ENCODE data around the gene HSD17B13.
"Not testable (repeated sequence)": the region's sequence is repeated elsewhere in the genome, so short reads cannot be mapped to it uniquely, and the experiment has no call there.

Gene HSD17B13

GRCh38 chr4:87322754-87323153, at the start of gene HSD17B13:
TSS of gene HSD17B13 (minus strand) at chr4:87322882. CDS start at chr4:87322841, 41 bp downstream.
- no peak for TF ChIP-seq POLR2A (IDR thresholded peaks at IDR 0.05; ENCODE audit: low read depth, low read length)
- no peak for DNase-seq (ENCODE audit: insufficient read length, low spot score)
- no peak for FAIRE-seq

GRCh38 chr4:87370068-87370467, 47.4 kb upstream of the HSD17B13 start:
- no peak for FAIRE-seq
- DNase-seq (ENCODE audit: insufficient read length, low spot score) = no peak
- TF ChIP-seq POLR2A (IDR thresholded peaks at IDR 0.05; ENCODE audit: low read depth, low read length) = no peak

DNA sequence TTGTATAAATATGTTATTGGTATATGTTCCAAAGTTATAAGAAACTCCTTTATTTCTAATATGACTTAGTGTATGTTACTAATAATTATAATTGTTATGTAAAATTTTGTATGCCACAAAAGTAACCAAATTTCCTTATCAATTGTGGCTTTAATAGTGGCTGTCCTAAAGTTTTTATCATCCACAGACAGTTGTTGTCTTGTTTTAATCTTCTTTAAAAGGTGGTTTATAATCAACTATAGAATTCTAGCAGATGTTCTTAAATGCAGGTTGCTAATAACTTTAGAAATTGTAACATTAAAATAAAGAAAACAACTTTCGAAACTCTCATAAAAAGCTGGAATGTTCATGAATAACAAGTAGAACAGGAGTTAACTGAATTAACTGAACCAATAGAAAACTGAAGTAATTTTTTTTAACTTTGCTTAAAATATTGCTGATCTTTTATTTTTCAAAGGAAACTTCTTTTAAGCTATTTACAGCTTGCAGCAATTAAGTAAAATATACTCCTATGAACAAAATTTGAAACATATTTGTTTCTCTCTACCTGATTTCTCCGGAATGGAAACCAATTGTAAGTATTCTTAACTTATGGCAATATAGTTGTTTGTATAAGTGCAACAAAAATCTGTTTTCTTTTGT, 44.0 kb upstream of the HSD17B13 start:
- no peak for TF ChIP-seq POLR2A (IDR thresholded peaks at IDR 0.05; ENCODE audit: low read depth, low read length)
- FAIRE-seq = no peak
- DNase-seq (ENCODE audit: insufficient read length, low spot score) = no peak

GRCh38 chr4:87365348-87365747, 42.7 kb upstream of the HSD17B13 start:
- FAIRE-seq (no peak), DNase-seq (ENCODE audit: insufficient read length, low spot score) (no peak)
- no peak for TF ChIP-seq POLR2A (IDR thresholded peaks at IDR 0.05; ENCODE audit: low read depth, low read length)

DNA sequence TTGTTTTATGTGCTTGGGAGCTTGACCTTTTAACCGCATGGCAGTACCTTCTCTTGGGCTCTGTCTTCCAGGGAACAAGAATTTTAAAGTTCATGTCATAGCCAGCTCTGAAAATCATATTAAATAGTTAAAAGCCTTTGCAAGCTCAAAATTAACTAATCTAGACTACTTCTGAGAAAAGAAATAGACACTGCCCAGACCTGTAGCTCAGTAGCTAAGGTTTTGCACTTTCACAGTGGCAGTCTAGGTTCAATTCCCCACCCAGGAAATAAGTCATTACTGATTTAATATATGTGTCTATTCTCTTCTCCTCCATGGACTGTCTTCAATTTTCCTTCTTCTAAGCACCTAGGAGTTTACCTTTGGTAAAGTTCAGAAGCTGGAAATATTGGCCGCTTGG, 40.9 kb upstream of the HSD17B13 start:
- no peak for TF ChIP-seq POLR2A (IDR thresholded peaks at IDR 0.05; ENCODE audit: low read depth, low read length)
- DNase-seq (ENCODE audit: insufficient read length, low spot score) = no peak
- FAIRE-seq = no peak

DNA sequence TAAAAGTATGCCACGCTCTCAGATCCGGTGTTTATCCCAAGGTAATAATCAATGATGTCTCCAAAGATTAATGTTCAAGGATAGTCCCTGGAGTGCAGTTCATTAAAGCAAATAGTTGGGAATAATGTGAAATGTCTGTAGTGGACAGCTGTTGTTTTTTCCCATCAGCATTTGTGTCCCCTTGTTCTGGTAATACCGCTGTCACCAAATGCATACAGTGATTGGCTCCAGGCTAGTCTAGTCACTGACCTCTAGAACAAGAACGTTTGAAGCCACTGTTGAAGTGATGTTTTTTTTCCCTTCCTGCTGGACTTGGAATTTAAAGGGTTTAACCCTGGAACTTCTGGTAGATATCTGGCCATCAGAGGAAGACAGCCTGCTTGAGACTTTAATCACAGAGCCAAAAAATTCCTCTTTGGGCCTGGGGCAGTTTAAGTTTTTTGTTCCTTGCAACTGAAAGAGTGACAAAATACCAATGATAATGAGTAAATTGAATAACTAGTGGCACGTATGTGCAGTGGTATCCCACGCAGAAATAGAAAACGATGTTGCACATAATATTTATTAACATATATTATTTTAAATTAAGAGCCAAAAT, 37.8 kb upstream of the HSD17B13 start:
- no peak for TF ChIP-seq POLR2A (IDR thresholded peaks at IDR 0.05; ENCODE audit: low read depth, low read length)
- no peak for FAIRE-seq
- DNase-seq (ENCODE audit: insufficient read length, low spot score) = no peak

GRCh38 chr4:87359258-87359657, 36.6 kb upstream of the HSD17B13 start:
- TF ChIP-seq POLR2A (IDR thresholded peaks at IDR 0.05; ENCODE audit: low read depth, low read length) = no peak
- no peak for FAIRE-seq
- no peak for DNase-seq (ENCODE audit: insufficient read length, low spot score)

- FAIRE-seq (no peak), DNase-seq (ENCODE audit: insufficient read length, low spot score) (no peak)
- TF ChIP-seq POLR2A (IDR thresholded peaks at IDR 0.05; ENCODE audit: low read depth, low read length) = no peak
These were observed 34.3 kb upstream of the HSD17B13 start for GRCh38 chr4:87356832-87357526.

- TF ChIP-seq POLR2A (IDR thresholded peaks at IDR 0.05; ENCODE audit: low read depth, low read length) = no peak
- DNase-seq (ENCODE audit: insufficient read length, low spot score) (no peak), FAIRE-seq (no peak)
These were observed 31.8 kb upstream of the HSD17B13 start for GRCh38 chr4:87354168-87355102.

GRCh38 chr4:87353592-87353991, 30.9 kb upstream of the HSD17B13 start:
- TF ChIP-seq POLR2A (IDR thresholded peaks at IDR 0.05; ENCODE audit: low read depth, low read length) = no peak
- no peak for DNase-seq (ENCODE audit: insufficient read length, low spot score)
- peak; percentile 55 for FAIRE-seq

GRCh38 chr4:87345139-87345538, 22.5 kb upstream of the HSD17B13 start:
- no peak for TF ChIP-seq POLR2A (IDR thresholded peaks at IDR 0.05; ENCODE audit: low read depth, low read length)
- DNase-seq (ENCODE audit: insufficient read length, low spot score) (no peak), FAIRE-seq (no peak)

- DNase-seq (ENCODE audit: insufficient read length, low spot score) (no peak), FAIRE-seq (no peak)
- TF ChIP-seq POLR2A (IDR thresholded peaks at IDR 0.05; ENCODE audit: low read depth, low read length) = no peak
These were observed 20.2 kb upstream of the HSD17B13 start for GRCh38 chr4:87342872-87343271.

DNA sequence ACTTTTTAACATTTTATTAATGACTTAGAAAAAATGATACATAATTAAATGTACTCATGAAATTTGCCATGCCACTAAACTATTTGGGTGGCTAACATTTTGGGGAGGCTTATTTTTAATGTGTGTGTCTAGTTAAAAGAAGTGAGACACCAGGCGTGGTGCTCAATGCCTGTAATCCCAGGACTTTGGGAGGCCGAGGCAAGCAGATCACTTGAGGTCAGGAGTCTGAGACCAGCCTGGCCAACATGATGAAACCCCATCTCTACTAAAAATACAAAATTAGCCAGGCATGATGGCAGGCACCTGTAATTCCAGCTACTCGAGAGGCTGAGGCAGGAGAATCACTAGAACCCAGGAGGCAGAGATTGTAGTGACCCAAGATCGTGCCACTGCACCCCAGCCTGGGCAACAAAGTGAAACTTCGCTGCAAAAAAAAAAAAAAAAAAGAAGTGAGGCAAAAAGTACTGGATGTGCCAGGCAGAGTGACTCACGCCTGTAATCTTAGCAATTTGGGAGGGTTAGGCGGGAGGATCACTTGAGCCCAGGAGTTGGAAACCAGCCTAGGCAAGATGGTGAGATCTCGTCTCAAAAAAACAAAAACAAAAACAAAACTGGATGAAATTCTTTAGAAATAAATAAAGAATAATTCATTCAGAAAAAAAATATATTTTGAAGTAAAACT, 19.4 kb upstream of the HSD17B13 start:
- not testable (repeated sequence) for DNase-seq (ENCODE audit: insufficient read length, low spot score)
- FAIRE-seq = peak; percentile 66
